Activated CD4-positive, alpha-beta T cell treated with anti-CD3 and anti-CD28 coated beads for 1 hour (primary cell): ENCODE measurements around the gene CSNK1A1.
"Not testable (repeated sequence)": the region's sequence is repeated elsewhere in the genome, so short reads cannot be mapped to it uniquely, and the experiment has no call there.

ENCODE experiments used
- DNase-seq: peaks from one replicate; pipeline ENCODE4 v3.0.0-alpha.2; 2020

The CSNK1A1 gene

DNA sequence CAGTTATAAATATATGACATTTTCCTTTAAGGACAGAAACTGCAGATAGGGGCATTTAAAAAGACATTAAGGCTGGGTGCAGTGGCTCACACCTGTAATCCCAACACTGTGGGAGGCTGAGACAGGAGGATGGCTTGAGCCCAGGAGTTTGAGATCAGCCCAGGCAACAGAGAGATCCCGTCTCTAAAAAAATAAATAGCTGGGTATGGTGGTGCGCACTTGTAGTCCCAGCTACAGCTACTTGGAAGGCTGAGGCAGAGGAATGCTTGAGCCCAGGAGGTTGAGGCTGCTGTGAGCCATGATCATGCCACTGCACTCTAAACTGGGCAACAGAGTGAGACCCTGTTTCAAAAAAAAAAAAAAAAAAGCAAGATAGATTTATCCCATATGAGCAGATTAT, 63.6 kb downstream of the CSNK1A1 start:
- no peak for DNase-seq

- no peak for DNase-seq
These were observed 64.3 kb downstream of the CSNK1A1 start for GRCh38 chr5:149486726-149487635.

DNA sequence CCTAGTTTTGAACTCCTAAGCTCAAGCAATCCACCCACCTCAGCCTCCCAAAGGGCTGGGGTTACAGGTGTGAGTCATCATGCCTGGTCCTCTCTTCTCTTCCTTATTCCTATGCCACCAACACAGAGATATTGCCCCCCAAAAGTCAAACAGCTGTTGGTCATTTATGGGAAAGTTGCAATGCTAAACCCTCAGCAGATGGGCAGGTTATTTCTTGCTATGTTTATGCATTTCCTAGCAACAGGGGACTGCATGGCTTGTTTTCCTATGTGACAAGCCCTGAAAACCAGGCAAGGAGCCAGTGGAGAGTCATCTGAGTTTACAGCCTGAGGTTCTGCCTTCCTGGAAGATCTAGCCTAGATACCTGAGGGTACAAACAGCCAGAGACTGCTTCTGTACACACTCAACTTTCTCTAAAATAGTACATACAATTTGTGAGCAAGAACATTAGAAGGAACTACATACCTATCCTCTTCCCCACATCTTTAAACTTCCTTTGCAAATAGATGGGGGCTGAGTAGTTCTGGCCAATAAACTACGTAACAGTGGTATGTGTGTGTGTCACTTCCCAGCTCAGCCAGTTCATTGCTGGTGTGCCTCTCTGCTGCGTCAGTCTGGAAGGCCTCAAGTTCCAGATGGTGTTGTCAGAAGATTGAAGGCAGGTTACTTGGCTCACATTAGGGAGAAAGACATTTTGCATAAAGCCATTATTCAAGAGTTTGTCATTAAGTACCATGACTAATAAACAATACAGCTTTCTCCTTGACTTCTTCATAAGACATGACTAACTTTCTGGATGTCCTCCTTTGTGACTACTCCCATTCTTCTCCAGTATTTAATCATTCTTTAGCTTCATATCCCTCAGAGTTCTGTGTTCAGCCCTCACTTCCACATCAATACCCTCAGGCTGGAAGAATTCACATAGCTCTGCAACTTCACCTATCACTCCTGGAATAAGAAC, 65.3 kb downstream of the CSNK1A1 start:
- DNase-seq, result no peak

DNA sequence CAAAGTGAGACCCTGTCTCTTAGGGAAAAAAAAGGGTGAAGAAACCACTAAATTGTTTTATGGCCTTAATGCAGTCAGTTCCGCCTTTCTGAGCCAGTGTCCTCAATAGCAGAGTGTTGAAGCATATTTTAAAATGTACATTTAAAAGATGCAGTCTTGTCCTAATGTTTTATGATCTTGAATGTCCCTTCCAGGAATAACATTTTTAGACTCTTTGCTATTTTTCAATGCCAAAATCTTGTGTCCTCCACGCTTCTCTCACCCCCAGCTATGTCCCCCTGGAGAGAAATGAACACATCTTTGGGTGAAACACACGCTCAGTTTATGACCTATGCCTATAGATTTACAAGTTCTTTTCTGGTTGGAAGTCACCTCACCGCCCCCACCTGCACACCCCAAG, 69.8 kb downstream of the CSNK1A1 start:
- no peak for DNase-seq

DNA sequence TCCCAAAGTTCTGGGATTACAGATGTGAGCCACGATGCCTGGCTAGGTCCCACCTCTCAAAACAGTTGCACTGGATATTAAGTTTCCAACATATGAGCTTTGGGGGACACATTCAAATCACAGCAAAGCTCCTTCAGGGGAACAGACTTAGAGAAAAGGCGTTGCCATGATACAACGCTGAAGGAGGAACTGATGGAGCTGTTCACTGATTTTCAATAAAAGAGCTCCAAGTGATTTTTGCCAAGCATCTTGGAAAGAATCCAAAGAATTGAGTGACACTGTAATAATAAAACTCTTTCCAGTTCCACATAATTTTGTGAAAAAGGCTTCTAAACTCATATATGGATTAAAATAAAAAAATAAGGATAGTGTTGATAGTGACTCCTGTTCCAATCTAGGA, 72.5 kb downstream of the CSNK1A1 start:
- no peak for DNase-seq

- DNase-seq, result no peak
These were observed 75.5 kb downstream of the CSNK1A1 start for GRCh38 chr5:149475777-149476176.

GRCh38 chr5:149474198-149474597, 77.0 kb downstream of the CSNK1A1 start:
- no peak for DNase-seq

DNA sequence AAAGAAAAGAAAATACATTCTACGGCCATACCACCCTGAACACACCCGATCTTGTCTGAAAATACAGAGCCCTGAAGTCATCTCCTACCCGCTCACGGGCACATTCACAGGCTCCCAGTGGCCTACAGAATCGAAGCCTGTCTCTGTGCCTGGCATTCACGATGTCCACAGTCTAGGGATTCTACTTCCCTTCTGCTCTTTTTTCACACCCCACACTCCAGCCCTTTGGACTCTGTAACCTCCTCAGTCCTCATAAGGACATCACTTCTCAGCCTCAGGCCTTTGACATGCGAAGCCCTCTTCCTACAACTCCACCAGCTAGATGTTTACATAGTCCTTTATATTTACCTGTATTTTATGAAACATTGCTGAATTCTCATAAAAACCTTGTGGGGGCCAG, 77.8 kb downstream of the CSNK1A1 start:
- no peak for DNase-seq

DNA sequence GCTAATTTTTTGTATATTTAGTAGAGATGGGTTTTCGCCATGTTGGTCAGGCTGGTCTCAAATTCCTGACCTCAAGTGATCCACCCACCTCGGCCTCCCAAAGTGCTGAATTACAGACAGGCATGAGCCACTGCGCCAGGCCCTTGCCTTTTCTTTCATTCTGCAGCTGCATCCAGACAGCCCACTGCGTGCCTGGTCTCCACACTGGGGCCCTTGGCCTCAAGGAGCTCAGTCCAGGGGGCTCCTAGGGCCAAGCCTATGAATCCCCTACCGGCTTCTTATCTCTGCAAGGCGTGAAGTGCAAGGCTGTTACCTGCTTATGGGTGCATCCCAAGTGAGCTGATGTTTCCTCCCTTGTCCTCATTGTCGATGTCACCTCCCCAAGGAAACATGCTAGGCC, 78.8 kb downstream of the CSNK1A1 start:
- no peak for DNase-seq

- DNase-seq, result no peak
These were observed 79.6 kb downstream of the CSNK1A1 start for GRCh38 chr5:149471406-149472183.

DNA sequence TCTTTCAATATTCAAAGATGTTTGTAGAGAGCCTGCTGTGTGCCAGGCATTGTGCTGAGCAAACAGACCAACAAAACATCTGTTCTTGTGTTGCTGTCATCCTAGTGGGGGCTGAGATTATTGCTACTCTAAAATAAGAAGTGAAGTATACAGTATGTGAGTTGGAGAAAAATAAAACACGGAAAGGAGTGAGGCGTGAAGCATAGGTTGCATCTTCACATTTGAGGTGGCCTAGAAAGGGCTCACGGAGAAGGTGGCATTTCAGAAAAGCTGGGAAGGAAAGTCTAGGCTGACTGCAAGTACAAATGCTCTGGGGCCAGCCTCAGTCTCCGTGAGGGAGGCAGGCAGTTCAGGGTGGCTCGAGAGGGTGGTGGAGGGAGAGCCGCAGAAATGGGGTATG, 80.3 kb downstream of the CSNK1A1 start:
- no peak for DNase-seq

GRCh38 chr5:149466457-149466972, 84.7 kb downstream of the CSNK1A1 start:
- no peak for DNase-seq

- no peak for DNase-seq
These were observed 86.3 kb downstream of the CSNK1A1 start for GRCh38 chr5:149464796-149465489.

DNA sequence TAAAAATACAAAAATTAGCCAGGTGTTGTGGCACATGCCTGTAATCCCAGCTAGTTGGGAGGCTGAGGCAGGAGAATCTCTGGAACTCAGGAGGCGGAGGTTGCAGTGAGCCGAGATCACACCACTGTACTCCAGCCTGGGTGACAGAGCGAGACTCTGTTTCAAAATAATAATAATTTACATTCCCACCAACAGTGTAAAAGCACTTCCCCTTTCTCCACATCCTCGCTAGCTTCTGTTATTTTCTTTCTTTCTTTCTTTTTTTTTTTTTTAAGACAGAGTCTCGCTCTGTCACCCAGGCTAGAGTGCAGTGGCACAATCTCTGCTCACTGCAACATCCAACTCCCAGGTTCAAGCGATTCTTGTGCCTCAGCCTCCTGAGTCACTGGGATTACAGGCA, 89.3 kb downstream of the CSNK1A1 start:
- not testable (repeated sequence) for DNase-seq

- DNase-seq, result no peak
These were observed 91.3 kb downstream of the CSNK1A1 start for GRCh38 chr5:149459891-149460290.

DNA sequence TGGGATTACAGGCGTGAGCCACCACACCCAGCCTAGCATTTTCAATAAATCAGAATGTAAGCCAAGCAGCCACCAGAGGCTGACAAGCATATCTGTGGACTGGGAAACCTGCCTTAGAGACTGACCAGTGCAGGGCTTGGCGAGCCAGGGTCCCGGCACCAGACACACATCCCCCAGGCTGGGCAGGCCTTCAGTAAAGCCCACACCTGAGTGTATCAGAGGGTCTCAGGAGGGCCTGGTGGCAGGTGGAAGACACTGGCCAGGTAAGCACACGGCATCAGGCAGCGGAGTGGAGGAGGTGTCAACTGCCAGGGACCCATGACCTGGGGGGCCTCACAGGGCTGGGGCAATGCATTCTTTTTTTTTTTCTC, 93.9 kb downstream of the CSNK1A1 start:
- no peak for DNase-seq

DNA sequence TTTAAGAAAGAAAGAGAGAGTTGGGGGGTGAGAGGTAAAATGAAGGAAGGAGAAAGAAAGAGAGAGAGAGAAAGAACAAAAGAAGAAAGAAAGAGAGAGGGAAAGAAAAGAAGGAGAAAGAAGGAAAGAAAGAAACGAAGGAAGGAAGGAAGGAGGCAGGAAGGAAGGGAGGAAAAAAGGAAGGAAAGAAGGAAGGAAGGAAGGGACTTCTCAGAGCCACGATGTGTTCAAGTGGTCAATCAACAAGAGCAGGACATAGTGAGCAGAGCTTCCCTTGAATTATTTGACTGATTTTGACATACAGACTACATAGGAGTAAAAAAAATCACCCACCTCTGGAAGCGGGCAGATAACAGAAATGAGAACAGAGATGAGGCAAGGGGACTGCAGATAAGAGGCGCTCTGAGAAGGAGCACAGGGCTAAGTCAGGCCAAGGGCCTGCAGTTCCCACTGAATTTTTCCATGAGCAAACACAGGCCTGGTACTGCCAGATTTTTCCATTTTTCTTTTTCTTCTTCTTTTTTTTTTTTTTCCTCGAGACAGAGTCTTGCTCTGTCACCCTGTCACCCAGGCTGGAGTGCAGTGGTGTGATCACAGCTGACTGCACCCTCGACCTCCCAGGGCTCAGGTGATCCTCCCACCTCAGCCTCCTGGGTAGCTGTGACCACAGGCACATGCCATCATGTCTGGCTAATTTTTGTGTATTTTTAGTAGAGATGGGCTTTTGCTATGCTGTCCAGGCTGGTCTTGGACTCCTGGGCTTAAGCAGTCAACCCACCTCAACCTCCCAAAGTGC, 94.4 kb downstream of the CSNK1A1 start:
- DNase-seq, result no peak

DNA sequence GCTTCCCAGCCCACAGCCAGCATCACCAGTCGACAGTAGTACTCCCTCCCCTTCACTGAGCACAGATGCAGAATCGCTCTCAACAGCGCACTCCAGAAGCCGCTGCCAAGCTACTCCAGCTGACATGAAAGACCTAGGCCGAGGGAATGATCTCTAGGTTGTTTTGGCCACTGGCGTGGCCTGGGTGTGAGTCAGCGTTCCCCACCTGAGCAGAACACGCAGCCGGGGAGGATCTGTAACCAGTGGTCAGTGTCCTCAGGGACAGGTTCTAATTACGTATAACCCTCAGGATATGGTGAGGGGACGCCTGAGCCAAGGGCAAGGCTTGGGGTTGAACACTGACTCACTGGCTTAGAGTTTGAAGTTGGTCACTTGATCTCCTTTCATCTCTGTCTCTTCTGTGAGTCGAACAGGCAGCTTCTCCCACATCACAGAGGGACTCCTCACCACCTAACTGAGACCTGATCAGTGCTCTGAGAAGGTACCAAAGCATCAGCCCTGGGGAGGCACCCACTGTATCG, 95.3 kb downstream of the CSNK1A1 start:
- no peak for DNase-seq

GRCh38 chr5:149453618-149454415, 97.4 kb downstream of the CSNK1A1 start:
- DNase-seq, result no peak
